Measurements from ENCODE around the gene ADSS2.

ADSS2 gene

GRCh38 chr1:244419024-244419423, 32.7 kb downstream of the ADSS2 start:
- H3K9ac ChIP-seq (ENCODE audit: low read depth, low read length), result no peak overlapping the region
- H3K9me3 ChIP-seq (ENCODE audit: insufficient read depth, low read length, severe bottlenecking), result no peaks in the 10 kb centered on the region
- no peak overlapping the region for H3K4me2 ChIP-seq (ENCODE audit: insufficient read depth, low read length)
- H2AFZ ChIP-seq (ENCODE audit: low read depth, low read length), result no peak overlapping the region
- no peaks in the 10 kb centered on the region for H3K27me3 ChIP-seq (ENCODE audit: insufficient read depth, low read length, poor library complexity)
- H3K27ac ChIP-seq (ENCODE audit: low read length), result no peak overlapping the region
- no peak for DNase-seq
- no peaks in the 10 kb centered on the region for H3K4me1 ChIP-seq (ENCODE audit: insufficient read depth, low read length)
- no peak overlapping the region for H3K4me3 ChIP-seq (ENCODE audit: low read depth in 1 of 2, low read length in 2 of 2)
- H4K20me1 ChIP-seq (ENCODE audit: insufficient read depth, low read length), result no peaks in the 10 kb centered on the region
- ATAC-seq (ENCODE audit: insufficient read depth, low read depth), result no peak
- TF ChIP-seq EZH2 (IDR thresholded peaks at IDR 0.05; ENCODE audit: borderline replicate concordance, low read depth, low read length, severe bottlenecking), result no peak
- no peak for TF ChIP-seq CTCF (IDR thresholded peaks at IDR 0.05; ENCODE audit: borderline replicate concordance, extremely low read depth, low read length, poor library complexity, severe bottlenecking)
- H3K79me2 ChIP-seq (ENCODE audit: insufficient read depth, low read length), result no peaks in the 10 kb centered on the region
- H3K36me3 ChIP-seq (ENCODE audit: insufficient read depth, low read length), result peaks cover 94% of the 10 kb centered on the region

DNA sequence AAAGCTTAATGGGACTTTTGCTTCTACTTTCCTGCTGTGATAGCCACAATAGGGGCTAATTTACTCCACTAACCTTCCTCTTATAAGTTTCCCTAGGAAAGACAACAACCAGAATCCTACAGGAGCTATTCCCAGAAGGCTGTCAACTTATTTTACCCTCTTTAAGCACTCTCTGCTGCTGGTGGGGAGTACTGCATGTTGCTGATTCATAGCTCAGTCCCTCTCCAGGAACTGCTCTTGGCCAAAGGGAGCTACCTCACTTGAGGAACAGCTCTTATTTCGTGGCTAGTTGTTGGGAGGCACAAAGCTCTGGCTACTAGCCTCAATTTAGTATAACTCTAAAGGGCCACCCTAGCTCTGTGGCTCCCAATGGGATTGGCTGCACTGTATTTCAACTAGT, 37.2 kb downstream of the ADSS2 start:
- H3K4me3 ChIP-seq (ENCODE audit: low read depth in 1 of 2, low read length in 2 of 2), result no peak overlapping the region
- H3K27me3 ChIP-seq (ENCODE audit: insufficient read depth, low read length, poor library complexity), result no peaks in the 10 kb centered on the region
- ATAC-seq (ENCODE audit: insufficient read depth, low read depth) (no peak), DNase-seq (no peak)
- H2AFZ ChIP-seq (ENCODE audit: low read depth, low read length), result no peak overlapping the region
- TF ChIP-seq CTCF (IDR thresholded peaks at IDR 0.05; ENCODE audit: borderline replicate concordance, extremely low read depth, low read length, poor library complexity, severe bottlenecking), result no peak
- TF ChIP-seq EZH2 (IDR thresholded peaks at IDR 0.05; ENCODE audit: borderline replicate concordance, low read depth, low read length, severe bottlenecking), result no peak
- peaks cover 95% of the 10 kb centered on the region for H3K36me3 ChIP-seq (ENCODE audit: insufficient read depth, low read length)
- H3K9me3 ChIP-seq (ENCODE audit: insufficient read depth, low read length, severe bottlenecking), result no peaks in the 10 kb centered on the region
- no peaks in the 10 kb centered on the region for H3K79me2 ChIP-seq (ENCODE audit: insufficient read depth, low read length)
- no peak overlapping the region for H3K27ac ChIP-seq (ENCODE audit: low read length)
- no peak overlapping the region for H3K4me2 ChIP-seq (ENCODE audit: insufficient read depth, low read length)
- H3K9ac ChIP-seq (ENCODE audit: low read depth, low read length), result no peak overlapping the region
- H3K4me1 ChIP-seq (ENCODE audit: insufficient read depth, low read length), result no peaks in the 10 kb centered on the region
- H4K20me1 ChIP-seq (ENCODE audit: insufficient read depth, low read length), result no peaks in the 10 kb centered on the region

DNA sequence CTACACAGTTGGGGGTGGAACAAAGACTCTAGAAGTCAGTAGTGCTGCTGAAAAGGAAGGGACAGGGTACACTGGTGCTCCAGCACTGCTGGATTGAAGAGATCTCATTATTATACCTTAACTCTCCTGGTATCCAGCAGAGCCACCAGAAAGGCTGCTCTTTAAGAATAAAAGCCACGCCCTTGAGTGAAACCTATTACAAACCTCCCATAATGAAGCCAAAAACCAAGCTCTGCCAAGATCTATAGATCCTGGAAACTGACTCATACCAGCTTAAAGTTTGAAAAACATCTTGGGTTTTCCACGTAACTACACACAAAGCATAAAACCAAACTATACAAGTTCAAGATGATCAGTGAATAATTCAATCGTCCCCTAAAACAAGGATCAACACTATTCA, 38.0 kb downstream of the ADSS2 start:
- Histone ChIP-seq H4K20me1 (ENCODE audit: insufficient read depth, low read length) (no peaks in the 10 kb centered on the region), H3K4me3 (ENCODE audit: low read depth in 1 of 2, low read length in 2 of 2) (no peak overlapping the region), H3K4me2 (ENCODE audit: insufficient read depth, low read length) (no peak overlapping the region), H3K9ac (ENCODE audit: low read depth, low read length) (no peak overlapping the region), H3K27ac (ENCODE audit: low read length) (no peak overlapping the region), H3K4me1 (ENCODE audit: insufficient read depth, low read length) (no peaks in the 10 kb centered on the region), H3K36me3 (ENCODE audit: insufficient read depth, low read length) (peaks cover 95% of the 10 kb centered on the region), H3K9me3 (ENCODE audit: insufficient read depth, low read length, severe bottlenecking) (no peaks in the 10 kb centered on the region), H3K27me3 (ENCODE audit: insufficient read depth, low read length, poor library complexity) (no peaks in the 10 kb centered on the region), H3K79me2 (ENCODE audit: insufficient read depth, low read length) (no peaks in the 10 kb centered on the region), H2AFZ (ENCODE audit: low read depth, low read length) (no peak overlapping the region)
- TF ChIP-seq EZH2 (IDR thresholded peaks at IDR 0.05; ENCODE audit: borderline replicate concordance, low read depth, low read length, severe bottlenecking) (no peak), CTCF (IDR thresholded peaks at IDR 0.05; ENCODE audit: borderline replicate concordance, extremely low read depth, low read length, poor library complexity, severe bottlenecking) (no peak)
- no peak for ATAC-seq (ENCODE audit: insufficient read depth, low read depth)
- no peak for DNase-seq

GRCh38 chr1:244412176-244412575, 39.5 kb downstream of the ADSS2 start:
- H4K20me1 ChIP-seq (ENCODE audit: insufficient read depth, low read length), result no peaks in the 10 kb centered on the region
- no peak overlapping the region for H3K4me3 ChIP-seq (ENCODE audit: low read depth in 1 of 2, low read length in 2 of 2)
- H2AFZ ChIP-seq (ENCODE audit: low read depth, low read length), result no peak overlapping the region
- no peaks in the 10 kb centered on the region for H3K4me1 ChIP-seq (ENCODE audit: insufficient read depth, low read length)
- ATAC-seq (ENCODE audit: insufficient read depth, low read depth) (no peak), DNase-seq (no peak)
- H3K36me3 ChIP-seq (ENCODE audit: insufficient read depth, low read length), result peaks cover 97% of the 10 kb centered on the region
- H3K79me2 ChIP-seq (ENCODE audit: insufficient read depth, low read length), result no peaks in the 10 kb centered on the region
- TF ChIP-seq EZH2 (IDR thresholded peaks at IDR 0.05; ENCODE audit: borderline replicate concordance, low read depth, low read length, severe bottlenecking) (no peak), CTCF (IDR thresholded peaks at IDR 0.05; ENCODE audit: borderline replicate concordance, extremely low read depth, low read length, poor library complexity, severe bottlenecking) (no peak)
- no peaks in the 10 kb centered on the region for H3K27me3 ChIP-seq (ENCODE audit: insufficient read depth, low read length, poor library complexity)
- no peaks in the 10 kb centered on the region for H3K9me3 ChIP-seq (ENCODE audit: insufficient read depth, low read length, severe bottlenecking)
- no peak overlapping the region for H3K27ac ChIP-seq (ENCODE audit: low read length)
- no peak overlapping the region for H3K4me2 ChIP-seq (ENCODE audit: insufficient read depth, low read length)
- H3K9ac ChIP-seq (ENCODE audit: low read depth, low read length), result no peak overlapping the region
